Transverse colon (tissue), 4 donors: Measurements from ENCODE around the gene LTB4R.

Experiments
- EP300 ChIP-seq: sonication (generic); formaldehyde crosslinking; IDR thresholded peaks from one replicate; pipeline ENCODE4 v1.6.1; 2017; ENCODE audit warnings: antibody characterized with exemption, low read depth
- POLR2A ChIP-seq: fragments of 450-650 bp; IDR thresholded peaks from one replicate; pipeline ENCODE4 v1.6.1; 2016; ENCODE audit warnings: antibody characterized with exemption, mild to moderate bottlenecking, moderate library complexity
- POLR2AphosphoS5 ChIP-seq, 3 donors: sonication (generic); formaldehyde crosslinking; IDR thresholded peaks; one replicate each; pipeline ENCODE4 v1.6.1; 2016; ENCODE audit warnings: antibody characterized with exemption in 3 of 3
- TF ChIP-seq, protein P1 (sequence below), 5 experiments: fragments of 200-600 bp in 3 of 5; fragments of 450-650 bp in 2 of 5; sonication (generic) in 3 of 5; IDR thresholded peaks; 1 replicate in 2 of 5; 2 replicates in 3 of 5; pipeline ENCODE4 v1.5.1; 2016 to 2017; ENCODE audit warnings: antibody characterized with exemption in 5 of 5, inconsistent platforms in 3 of 5, mild to moderate bottlenecking in 2 of 5, moderate library complexity in 1 of 5

DNA sequence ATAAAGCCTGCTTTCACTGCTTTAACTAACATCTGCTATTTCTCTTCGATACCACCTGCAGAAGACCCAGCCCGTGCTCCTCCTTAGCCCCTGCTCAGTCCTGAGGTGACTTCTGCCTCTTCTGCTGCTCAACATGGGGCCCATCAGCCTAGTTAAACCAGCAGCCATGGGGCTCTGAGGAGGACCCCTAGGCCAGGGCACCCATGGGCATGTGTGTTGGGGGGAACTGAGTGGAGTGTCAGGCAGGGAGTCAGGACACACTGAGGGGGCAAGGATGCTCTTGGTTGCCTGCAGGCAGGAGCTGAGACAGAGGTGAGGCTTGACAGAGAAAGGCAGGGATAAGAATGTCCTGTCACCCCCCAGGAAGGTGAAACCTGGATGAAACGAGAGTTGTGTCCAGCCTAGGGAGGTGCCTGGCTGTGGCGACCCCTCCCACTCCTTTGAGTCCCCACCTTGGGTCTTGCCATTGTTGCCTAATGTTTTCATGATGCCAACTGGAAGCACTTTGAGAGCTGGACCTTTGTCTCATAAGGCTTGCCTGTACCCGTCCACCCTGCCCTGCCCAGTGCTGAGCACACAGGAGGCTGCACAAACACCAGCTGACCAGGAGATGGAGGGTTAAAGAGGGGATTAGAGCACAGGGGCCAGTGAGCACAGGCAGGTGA is 27.4 kb upstream of the LTB4R start:
- TF ChIP-seq, protein P1, sequence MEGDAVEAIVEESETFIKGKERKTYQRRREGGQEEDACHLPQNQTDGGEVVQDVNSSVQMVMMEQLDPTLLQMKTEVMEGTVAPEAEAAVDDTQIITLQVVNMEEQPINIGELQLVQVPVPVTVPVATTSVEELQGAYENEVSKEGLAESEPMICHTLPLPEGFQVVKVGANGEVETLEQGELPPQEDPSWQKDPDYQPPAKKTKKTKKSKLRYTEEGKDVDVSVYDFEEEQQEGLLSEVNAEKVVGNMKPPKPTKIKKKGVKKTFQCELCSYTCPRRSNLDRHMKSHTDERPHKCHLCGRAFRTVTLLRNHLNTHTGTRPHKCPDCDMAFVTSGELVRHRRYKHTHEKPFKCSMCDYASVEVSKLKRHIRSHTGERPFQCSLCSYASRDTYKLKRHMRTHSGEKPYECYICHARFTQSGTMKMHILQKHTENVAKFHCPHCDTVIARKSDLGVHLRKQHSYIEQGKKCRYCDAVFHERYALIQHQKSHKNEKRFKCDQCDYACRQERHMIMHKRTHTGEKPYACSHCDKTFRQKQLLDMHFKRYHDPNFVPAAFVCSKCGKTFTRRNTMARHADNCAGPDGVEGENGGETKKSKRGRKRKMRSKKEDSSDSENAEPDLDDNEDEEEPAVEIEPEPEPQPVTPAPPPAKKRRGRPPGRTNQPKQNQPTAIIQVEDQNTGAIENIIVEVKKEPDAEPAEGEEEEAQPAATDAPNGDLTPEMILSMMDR (IDR thresholded peaks at IDR 0.05): no peak
- TF ChIP-seq POLR2A: no peak
- TF ChIP-seq EP300: no peak
- TF ChIP-seq POLR2AphosphoS5 (IDR thresholded peaks at IDR 0.05): no peak
